Tibial nerve (tissue), 4 donors: ENCODE data around the gene ZDHHC9. TPM values are rescaled to one million over a fixed set of nuclear protein-coding genes. Genes with fewer than 3 reads are reported as not detected.
A peak's percentile ranks its signal among the peaks of the same experiment; 100 is the strongest.

ENCODE experiments used
- DNase-seq, 2 donors: peaks; one replicate each; pipeline ENCODE4 v3.0.0-alpha.2; 2019; ENCODE audit warnings: low spot score in 2 of 2
- H3K27ac ChIP-seq, 4 donors: fragments of 200-600 bp; sonication (generic) in 3 of 4; one replicate each; pipeline ENCODE4 v1.5.1; 2017 to 2019; ENCODE audit warnings: mild to moderate bottlenecking in 1 of 4
- H3K27me3 ChIP-seq, 2 donors: fragments of 200-600 bp; sonication (generic) in 1 of 2; one replicate each; pipeline versions ENCODE4 v1.5.1 to v1.6.0; 2017 to 2019
- H3K36me3 ChIP-seq, 3 donors: fragments of 200-600 bp; sonication (generic); one replicate each; pipeline ENCODE4 v1.5.1; 2018 to 2019
- H3K4me1 ChIP-seq, 4 donors: fragments of 200-600 bp; sonication (generic) in 3 of 4; one replicate each; pipeline ENCODE4 v1.5.1; 2017 to 2019
- H3K4me3 ChIP-seq, 4 donors: fragments of 200-600 bp; sonication (generic) in 3 of 4; one replicate each; pipeline ENCODE4 v1.5.1; 2017 to 2019; ENCODE audit warnings: mild to moderate bottlenecking in 1 of 4, moderate library complexity in 1 of 4
- H3K9me3 ChIP-seq, 4 donors: fragments of 200-600 bp; sonication (generic) in 3 of 4; one replicate each; pipeline ENCODE4 v1.5.1; 2017 to 2019
- CTCF ChIP-seq, 5 experiments: fragments of 200-600 bp in 3 of 5; fragments of 450-650 bp in 2 of 5; sonication (generic) in 3 of 5; IDR thresholded peaks; one replicate each; pipeline ENCODE4 v1.5.1; 2016 to 2019; ENCODE audit warnings: antibody characterized with exemption in 5 of 5, mild to moderate bottlenecking in 3 of 5, moderate library complexity in 2 of 5
- EP300 ChIP-seq, 2 donors: sonication (generic); formaldehyde crosslinking; IDR thresholded peaks; one replicate each; pipeline ENCODE4 v1.6.1; 2017; ENCODE audit warnings: antibody characterized with exemption in 2 of 2, mild to moderate bottlenecking in 1 of 2
- POLR2A ChIP-seq, 2 donors: fragments of 450-650 bp; IDR thresholded peaks; one replicate each; pipeline ENCODE4 v1.6.1; 2017; ENCODE audit warnings: antibody characterized with exemption in 2 of 2, mild to moderate bottlenecking in 2 of 2, moderate library complexity in 2 of 2
- WGBS, 2 donors: methylation state at CpG; one replicate each; pipeline ENCODE4 v1.1.5; 2018; 5-methylcytosine and 5-hydroxymethylcytosine counted together
- total RNA-seq, 4 donors: library from RNA; depleted of rRNA; stranded (reverse); fragments of >200 nt; gene quantifications; one replicate each; pipeline ENCODE4 v1.1.0, GENCODE V29; 2016

The ZDHHC9 gene
- total RNA-seq, 4 donors from 2014 or later, result 14.0 to 27.6 (median 19.1) TPM

DNA sequence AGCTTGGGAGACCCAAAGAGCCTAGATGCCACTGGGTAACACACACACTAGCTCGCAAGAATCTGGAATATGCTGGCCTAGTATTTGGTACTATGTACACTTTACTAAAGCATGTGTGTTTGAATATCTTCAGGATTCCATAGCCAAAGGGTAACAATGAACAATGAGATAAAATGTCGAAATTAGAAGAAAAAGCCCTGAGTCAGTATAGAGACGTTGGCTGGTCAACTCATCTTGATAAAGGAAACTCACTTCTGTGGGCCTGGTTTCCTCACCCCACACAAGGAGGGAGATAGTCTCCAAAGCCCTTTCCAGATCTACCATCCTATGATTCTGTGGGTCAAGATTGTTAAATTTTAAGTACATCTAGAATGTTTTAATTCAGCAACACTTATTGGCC lies 6.9 kb downstream of the ZDHHC9 start:
- no peak overlapping the region for H3K27ac ChIP-seq
- H3K4me1 ChIP-seq, result peaks cover 0 to 7% (median 0%) of the 10 kb centered on the region in 4 donors
- H3K36me3 ChIP-seq, result no peaks in the 10 kb centered on the region
- 55 to 64% methylated on average over 3 of the region's 3 CpGs for WGBS, 2 donors
- no peaks in the 10 kb centered on the region for H3K27me3 ChIP-seq
- no peak overlapping the region for H3K4me3 ChIP-seq
- no peaks in the 10 kb centered on the region for H3K9me3 ChIP-seq
- no peak for DNase-seq
- no peak for TF ChIP-seq CTCF (IDR thresholded peaks at IDR 0.05)
- TF ChIP-seq POLR2A (IDR thresholded peaks at IDR 0.05), result no peak
- TF ChIP-seq EP300 (IDR thresholded peaks at IDR 0.05), result no peak

DNA sequence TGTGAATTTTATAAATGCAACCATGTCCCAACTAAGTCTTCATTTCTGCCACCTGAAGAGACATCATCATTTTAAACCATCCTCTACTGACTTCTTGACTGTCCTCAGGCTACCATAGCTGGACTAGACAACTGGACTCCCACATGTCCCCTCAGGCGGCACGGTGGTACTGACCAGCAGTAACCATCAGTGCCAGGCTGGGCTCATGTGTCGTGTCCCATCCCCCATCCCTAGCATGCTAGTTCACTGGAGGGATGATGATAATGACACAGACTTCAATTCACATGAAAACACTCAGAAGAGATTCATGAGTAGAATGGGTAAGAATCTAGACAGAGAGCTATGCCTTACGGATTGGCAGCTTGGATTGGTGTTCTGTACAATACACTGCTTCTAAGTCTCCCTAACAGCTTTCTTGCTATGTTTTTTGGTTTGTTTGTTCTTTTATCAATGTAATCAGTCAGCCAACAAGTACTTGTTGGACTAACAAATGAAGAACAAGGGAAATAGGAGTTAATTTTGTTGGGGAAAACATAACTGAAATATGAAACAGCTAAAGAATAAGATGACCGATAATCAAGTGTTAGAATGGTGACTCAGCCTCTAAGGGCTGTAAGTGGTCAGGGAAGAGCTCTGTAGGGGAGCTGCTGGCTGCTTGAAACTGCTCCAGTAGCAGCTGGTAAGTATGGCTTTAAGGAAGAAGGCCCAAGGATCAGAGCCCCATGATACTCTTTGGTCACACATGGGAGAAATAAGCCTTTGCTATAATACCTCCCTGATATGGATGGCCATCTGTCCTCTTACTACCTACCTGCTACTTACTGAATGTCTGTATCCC lies 10.3 kb downstream of the ZDHHC9 start:
- H3K36me3 ChIP-seq, result no peaks in the 10 kb centered on the region
- 75 to 80% methylated on average over 5 of the region's 5 CpGs for WGBS, 2 donors

GRCh38 chrX:129831091-129831885 lies 12.4 kb downstream of the ZDHHC9 start:
- WGBS, 2 donors, result 43 to 66% methylated on average over 7 to 8 of the region's 8 CpGs
- H3K4me3 ChIP-seq, result no peak overlapping the region
- peaks cover 0 to 11% (median 0%) of the 10 kb centered on the region in 4 donors for H3K4me1 ChIP-seq
- H3K9me3 ChIP-seq, result no peaks in the 10 kb centered on the region
- peak; percentile 19 to 35 for DNase-seq
- H3K36me3 ChIP-seq, result no peaks in the 10 kb centered on the region
- H3K27me3 ChIP-seq, result no peaks in the 10 kb centered on the region
- no peak overlapping the region for H3K27ac ChIP-seq
- TF ChIP-seq CTCF (IDR thresholded peaks at IDR 0.05) (no peak), EP300 (IDR thresholded peaks at IDR 0.05) (no peak), POLR2A (IDR thresholded peaks at IDR 0.05) (no peak)

More for the DNA sequence above, 10.3 kb downstream of the ZDHHC9 start:
- Histone ChIP-seq H3K27me3 (no peaks in the 10 kb centered on the region), H3K4me3 (no peak overlapping the region), H3K27ac (no peak overlapping the region), H3K9me3 (no peaks in the 10 kb centered on the region), H3K4me1 (peaks cover 0 to 11% (median 0%) of the 10 kb centered on the region in 4 donors)
- DNase-seq, result no peak
- TF ChIP-seq EP300 (IDR thresholded peaks at IDR 0.05) (no peak), CTCF (IDR thresholded peaks at IDR 0.05) (no peak), POLR2A (IDR thresholded peaks at IDR 0.05) (no peak)

GRCh38 chrX:129830494-129830893 lies 13.2 kb downstream of the ZDHHC9 start:
- no peak overlapping the region for H3K4me3 ChIP-seq
- no peaks in the 10 kb centered on the region for H3K36me3 ChIP-seq
- no peak overlapping the region for H3K27ac ChIP-seq
- H3K4me1 ChIP-seq, result peaks cover 0 to 11% (median 0%) of the 10 kb centered on the region in 4 donors
- DNase-seq, result no peak
- TF ChIP-seq CTCF (IDR thresholded peaks at IDR 0.05) (no peak), POLR2A (IDR thresholded peaks at IDR 0.05) (no peak), EP300 (IDR thresholded peaks at IDR 0.05) (no peak)
- 47 to 62% methylated on average over 4 of the region's 4 CpGs for WGBS, 2 donors
- H3K27me3 ChIP-seq, result no peaks in the 10 kb centered on the region
- no peaks in the 10 kb centered on the region for H3K9me3 ChIP-seq
